Mesothelial cell of epicardium (in vitro differentiated cells): ENCODE data around the gene MARCHF10. TPM values are rescaled to one million over a fixed set of nuclear protein-coding genes. Genes with fewer than 3 reads are reported as not detected.
"Not testable (repeated sequence)": the region's sequence is repeated elsewhere in the genome, so short reads cannot be mapped to it uniquely, and the experiment has no call there.

Experiments used
- DNase-seq, 2 experiments: peaks; one replicate each; pipeline ENCODE4 v3.0.0; 2021; ENCODE audit warnings: low spot score in 2 of 2; ENCODE audit not compliant: unreplicated experiment in 2 of 2
- H3K27ac Mint-ChIP-seq: 2 replicates; pipeline ENCODE4 v1.8.0; 2021; ENCODE audit warnings: mixed read lengths
- H3K27me3 Mint-ChIP-seq: 2 replicates; pipeline ENCODE4 v1.8.0; 2021; ENCODE audit warnings: low read depth, mixed read lengths
- H3K36me3 Mint-ChIP-seq: 2 replicates; pipeline ENCODE4 v1.8.0; 2021; ENCODE audit warnings: mixed read lengths
- H3K4me1 Mint-ChIP-seq: 2 replicates; pipeline ENCODE4 v1.8.0; 2021; ENCODE audit warnings: mixed read lengths
- H3K4me3 Mint-ChIP-seq: 2 replicates; pipeline ENCODE4 v1.8.0; 2021; ENCODE audit warnings: mild to moderate bottlenecking, moderate library complexity, mixed read lengths
- H3K9me3 Mint-ChIP-seq: 2 replicates; pipeline ENCODE4 v1.8.0; 2021; ENCODE audit warnings: mixed read lengths
- total RNA-seq: library from RNA; stranded (reverse); gene quantifications from 3 replicates; pipeline ENCODE4 v1.2.1, GENCODE V29; 2021
- TF ChIP-seq, protein P1 (sequence below): fragments of 200-600 bp; sonication (generic); IDR thresholded peaks from one replicate; pipeline ENCODE4 v1.5.0; 2021; ENCODE audit warnings: antibody characterized with exemption; ENCODE audit not compliant: unreplicated experiment

The MARCHF10 gene
- total RNA-seq, 1 donor from 2014 or later, result 1.1 TPM

DNA sequence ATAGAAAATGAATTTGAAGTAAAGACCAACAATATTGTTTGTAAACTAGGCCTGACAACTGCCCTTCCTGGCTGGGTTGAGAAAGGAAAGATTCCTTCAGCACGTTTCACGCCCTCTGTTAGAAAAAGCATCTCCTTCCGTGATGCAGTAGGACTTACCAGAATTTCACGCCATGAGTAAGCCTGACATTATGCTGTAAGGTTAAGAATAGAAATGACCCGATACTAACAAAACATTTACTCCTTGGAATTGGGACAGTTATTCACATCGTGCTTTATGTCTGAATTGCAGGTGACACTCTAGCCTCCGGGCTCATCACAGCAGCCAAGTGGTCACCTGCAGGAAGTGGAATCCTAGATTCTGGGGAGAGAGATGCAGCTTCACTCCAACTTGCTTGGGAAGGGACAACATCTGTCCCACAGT, 17.5 kb downstream of the MARCHF10 start:
- H3K9me3 Mint-ChIP-seq, result peaks cover 5% of the 10 kb centered on the region
- H3K36me3 Mint-ChIP-seq, result no peaks in the 10 kb centered on the region
- H3K27me3 Mint-ChIP-seq, result no peaks in the 10 kb centered on the region
- DNase-seq, result peak in 1 of 2 experiments; percentile 14
- TF ChIP-seq, protein P1, sequence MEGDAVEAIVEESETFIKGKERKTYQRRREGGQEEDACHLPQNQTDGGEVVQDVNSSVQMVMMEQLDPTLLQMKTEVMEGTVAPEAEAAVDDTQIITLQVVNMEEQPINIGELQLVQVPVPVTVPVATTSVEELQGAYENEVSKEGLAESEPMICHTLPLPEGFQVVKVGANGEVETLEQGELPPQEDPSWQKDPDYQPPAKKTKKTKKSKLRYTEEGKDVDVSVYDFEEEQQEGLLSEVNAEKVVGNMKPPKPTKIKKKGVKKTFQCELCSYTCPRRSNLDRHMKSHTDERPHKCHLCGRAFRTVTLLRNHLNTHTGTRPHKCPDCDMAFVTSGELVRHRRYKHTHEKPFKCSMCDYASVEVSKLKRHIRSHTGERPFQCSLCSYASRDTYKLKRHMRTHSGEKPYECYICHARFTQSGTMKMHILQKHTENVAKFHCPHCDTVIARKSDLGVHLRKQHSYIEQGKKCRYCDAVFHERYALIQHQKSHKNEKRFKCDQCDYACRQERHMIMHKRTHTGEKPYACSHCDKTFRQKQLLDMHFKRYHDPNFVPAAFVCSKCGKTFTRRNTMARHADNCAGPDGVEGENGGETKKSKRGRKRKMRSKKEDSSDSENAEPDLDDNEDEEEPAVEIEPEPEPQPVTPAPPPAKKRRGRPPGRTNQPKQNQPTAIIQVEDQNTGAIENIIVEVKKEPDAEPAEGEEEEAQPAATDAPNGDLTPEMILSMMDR, result no peak
- peaks cover 26% of the 10 kb centered on the region for H3K4me1 Mint-ChIP-seq
- H3K27ac Mint-ChIP-seq, result no peak overlapping the region
- no peak overlapping the region for H3K4me3 Mint-ChIP-seq

DNA sequence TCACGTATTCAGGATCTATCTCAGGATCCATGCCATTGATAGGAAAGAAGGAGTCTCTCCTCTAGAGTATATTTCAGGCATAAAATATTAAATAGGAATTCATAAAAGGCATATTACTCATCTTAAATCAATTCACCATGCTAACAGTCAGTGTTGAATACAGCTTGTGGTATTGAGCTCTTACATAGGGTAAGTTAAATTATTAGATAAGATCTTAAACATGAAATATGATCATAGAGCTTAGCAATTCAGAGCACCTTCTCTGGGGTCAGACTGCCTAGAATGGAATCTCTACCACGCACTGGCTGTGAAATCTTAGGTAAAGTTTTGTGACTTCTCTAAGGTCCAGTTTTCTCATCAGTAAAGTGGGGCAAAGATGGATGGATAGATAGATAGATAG, 20.7 kb downstream of the MARCHF10 start:
- TF ChIP-seq, protein P1, result no peak
- Mint-ChIP-seq H3K4me3 (no peak overlapping the region), H3K27ac (no peak overlapping the region), H3K4me1 (peaks cover 16% of the 10 kb centered on the region), H3K27me3 (no peaks in the 10 kb centered on the region), H3K36me3 (peaks cover 7% of the 10 kb centered on the region), H3K9me3 (peaks cover 15% of the 10 kb centered on the region)
- DNase-seq, result no peak

DNA sequence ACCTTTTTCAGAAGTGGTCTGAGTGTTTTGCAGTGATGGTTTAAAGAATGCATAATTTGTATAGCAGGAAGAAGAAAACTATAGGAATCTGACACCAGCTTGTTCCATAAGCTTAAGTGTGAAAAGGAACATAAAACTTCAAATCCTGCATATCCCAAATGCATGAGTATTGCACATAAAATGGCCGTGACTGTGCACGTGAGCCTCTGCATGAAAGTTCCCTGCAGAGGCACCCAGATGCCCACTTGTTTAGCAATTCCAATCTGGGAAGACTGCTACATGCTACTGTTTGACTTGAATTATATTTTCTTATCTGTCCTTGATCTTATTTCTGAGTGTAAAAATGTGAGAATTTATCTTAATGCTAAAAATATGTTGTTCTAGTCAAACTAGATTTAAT, 21.5 kb downstream of the MARCHF10 start:
- Mint-ChIP-seq H3K9me3 (peaks cover 15% of the 10 kb centered on the region), H3K27me3 (no peaks in the 10 kb centered on the region), H3K4me1 (peaks cover 15% of the 10 kb centered on the region), H3K27ac (no peak overlapping the region), H3K36me3 (peaks cover 7% of the 10 kb centered on the region), H3K4me3 (no peak overlapping the region)
- no peak for DNase-seq
- TF ChIP-seq, protein P1, result no peak

DNA sequence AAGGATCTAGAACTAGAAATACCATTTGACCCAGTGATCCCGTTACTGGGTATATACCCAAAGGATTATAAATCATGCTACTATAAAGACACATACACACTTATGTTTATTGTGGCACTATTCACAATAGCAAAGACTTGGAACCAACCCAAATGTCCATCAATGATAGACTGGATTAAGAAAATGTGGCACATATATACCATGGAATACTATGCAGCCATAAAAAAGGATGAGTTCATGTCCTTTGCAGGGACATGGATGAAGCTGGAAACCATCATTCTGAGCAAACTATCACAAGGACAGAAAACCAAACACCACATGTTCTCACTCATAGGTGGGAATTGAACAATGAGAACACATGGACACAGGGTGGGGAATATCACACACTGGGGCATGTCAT, 22.1 kb downstream of the MARCHF10 start:
- not testable (repeated sequence) for H3K27me3 Mint-ChIP-seq, H3K27ac Mint-ChIP-seq, H3K4me3 Mint-ChIP-seq, DNase-seq, H3K36me3 Mint-ChIP-seq, H3K4me1 Mint-ChIP-seq
- H3K9me3 Mint-ChIP-seq, result peaks cover 15% of the 10 kb centered on the region

DNA sequence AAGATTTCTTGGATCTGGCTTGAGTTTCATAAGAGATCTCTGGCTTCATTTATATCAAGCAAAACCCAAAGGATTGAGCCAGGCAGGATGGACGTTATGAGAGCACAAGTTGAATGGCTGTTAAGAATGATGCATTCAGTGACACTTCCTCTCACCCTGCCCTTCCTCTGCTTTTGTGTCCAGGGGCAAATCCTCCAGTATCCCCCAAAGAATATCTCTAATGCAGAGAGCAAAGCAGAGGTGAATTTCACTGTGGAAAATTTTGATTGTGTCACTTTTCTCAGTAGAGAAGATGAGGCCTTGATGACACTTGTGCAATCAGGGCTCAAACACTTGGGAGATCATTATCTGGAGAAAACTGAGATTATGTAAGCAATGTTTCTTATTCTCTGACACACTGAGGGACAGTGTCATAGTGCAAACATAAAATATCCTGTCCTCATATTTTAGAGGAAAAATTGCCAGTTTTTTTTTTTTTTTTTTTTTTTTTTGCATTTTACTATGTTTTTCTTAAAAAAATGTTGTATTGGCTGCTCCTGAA, 25.3 kb downstream of the MARCHF10 start:
- TF ChIP-seq, protein P1, result no peak
- no peak for DNase-seq
- peaks cover 15% of the 10 kb centered on the region for H3K4me1 Mint-ChIP-seq
- peaks cover 7% of the 10 kb centered on the region for H3K36me3 Mint-ChIP-seq
- no peak overlapping the region for H3K4me3 Mint-ChIP-seq
- H3K9me3 Mint-ChIP-seq, result peaks cover 15% of the 10 kb centered on the region
- no peaks in the 10 kb centered on the region for H3K27me3 Mint-ChIP-seq
- no peak overlapping the region for H3K27ac Mint-ChIP-seq

DNA sequence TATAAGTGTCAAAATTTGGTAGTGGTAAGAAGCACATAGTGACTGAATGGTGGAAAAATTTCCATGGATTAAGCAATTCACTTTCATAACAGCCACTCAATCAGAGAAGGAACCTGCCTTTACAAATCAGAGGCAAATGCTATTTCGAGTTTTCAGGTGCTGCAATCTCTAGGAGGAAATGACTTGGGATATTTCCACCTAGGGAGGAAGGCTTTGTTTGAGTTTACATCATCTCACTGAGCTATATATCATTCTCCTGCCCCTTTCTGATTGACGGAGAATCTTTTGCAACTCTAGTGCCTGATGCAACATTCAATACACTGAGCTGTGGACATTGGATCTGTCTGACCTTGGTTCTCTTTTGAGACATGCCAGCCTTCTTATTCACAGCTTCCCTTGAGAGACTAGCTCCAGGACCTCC, 26.3 kb downstream of the MARCHF10 start:
- TF ChIP-seq, protein P1, result no peak
- peaks cover 10% of the 10 kb centered on the region for H3K4me1 Mint-ChIP-seq
- no peak overlapping the region for H3K4me3 Mint-ChIP-seq
- DNase-seq, result no peak
- H3K27ac Mint-ChIP-seq, result no peak overlapping the region
- peaks cover 7% of the 10 kb centered on the region for H3K36me3 Mint-ChIP-seq
- H3K27me3 Mint-ChIP-seq, result no peaks in the 10 kb centered on the region
- H3K9me3 Mint-ChIP-seq, result peaks cover 15% of the 10 kb centered on the region
